Epithelial cell of proximal tubule (primary cell): ENCODE results near the gene MSRB3. TPM values are rescaled to one million over a fixed set of nuclear protein-coding genes. Genes with fewer than 3 reads are reported as not detected.
A peak's percentile ranks its signal among the peaks of the same experiment; 100 is the strongest.
"Not testable (repeated sequence)": the region's sequence is repeated elsewhere in the genome, so short reads cannot be mapped to it uniquely, and the experiment has no call there.

ENCODE experiments used
- DNase-seq: peaks from one replicate; pipeline ENCODE4 v3.0.0-alpha.2; 2011; ENCODE audit warnings: low read depth
- H3K4me3 ChIP-seq: 2 replicates; pipeline ENCODE4 v1.5.1; 2011; ENCODE audit warnings: low read depth, mild to moderate bottlenecking, low read length
- CTCF ChIP-seq: conservative IDR thresholded peaks from 2 replicates; pipeline ENCODE4 v1.5.1; 2012; ENCODE audit warnings: low read depth, mild to moderate bottlenecking, low read length
- total RNA-seq: library from RNA; depleted of rRNA; stranded (reverse); fragments of >200 nt; gene quantifications from 2 replicates; pipeline ENCODE4 v1.2.3, GENCODE V29; 2015

The MSRB3 gene
- total RNA-seq, 1 donor from 2014 or later: 4.0 TPM

GRCh38 chr12:65275627-65276026 lies 2.9 kb upstream of the MSRB3 start:
- no peak for DNase-seq
- no peak overlapping the region for H3K4me3 ChIP-seq
- no peak for TF ChIP-seq CTCF

GRCh38 chr12:65276916-65277530 lies 1.5 kb upstream of the MSRB3 start:
- no peak for DNase-seq
- TF ChIP-seq CTCF: no peak
- no peak overlapping the region for H3K4me3 ChIP-seq

- no peak for DNase-seq
- no peak for TF ChIP-seq CTCF
- H3K4me3 ChIP-seq: peak overlapping the region; percentile 90
These were observed 398 bp upstream of the MSRB3 start for GRCh38 chr12:65277994-65278575.

- DNase-seq: no peak
- H3K4me3 ChIP-seq: peak overlapping the region; percentile 90
- no peak for TF ChIP-seq CTCF
These were observed 1.1 kb downstream of the MSRB3 start for GRCh38 chr12:65279369-65280112.

- no peak for DNase-seq
- H3K4me3 ChIP-seq: no peak overlapping the region
- no peak for TF ChIP-seq CTCF
These were observed 1.8 kb downstream of the MSRB3 start for GRCh38 chr12:65280306-65280705.

GRCh38 chr12:65282840-65283239 lies 4.4 kb downstream of the MSRB3 start:
- H3K4me3 ChIP-seq: no peak overlapping the region
- TF ChIP-seq CTCF: peak; percentile 14
- DNase-seq: no peak

- DNase-seq, H3K4me3 ChIP-seq: not testable (repeated sequence)
These were observed 7.0 kb downstream of the MSRB3 start for GRCh38 chr12:65285532-65285931.
